PFSK-1 (cell line): Measurements from ENCODE around the gene LIMK1.

Source experiments
- POLR2AphosphoS5 ChIP-seq: IDR thresholded peaks from 2 replicates; pipeline ENCODE4 v1.6.1; 2012; ENCODE audit warnings: low read depth, mild to moderate bottlenecking, control low read depth, low read length, moderate library complexity
- REST ChIP-seq, 2 experiments: IDR thresholded peaks; 2 replicates each; pipeline versions ENCODE4 v1.6.1 to v1.8.0; 2011 to 2012; ENCODE audit warnings: low read depth in 2 of 2, low read length in 2 of 2, control low read depth in 1 of 2, inconsistent platforms in 1 of 2, mild to moderate bottlenecking in 1 of 2, moderate library complexity in 1 of 2; ENCODE audit not compliant: insufficient read depth in 1 of 2
- SIN3A ChIP-seq: IDR thresholded peaks from 2 replicates; pipeline ENCODE4 v1.6.1; 2012; ENCODE audit warnings: mild to moderate bottlenecking, low read length, moderate library complexity, borderline replicate concordance; ENCODE audit not compliant: insufficient read depth
- TAF1 ChIP-seq: IDR thresholded peaks from 2 replicates; pipeline ENCODE4 v1.6.1; 2012; ENCODE audit warnings: low read length, control low read depth, borderline replicate concordance; ENCODE audit not compliant: insufficient read depth

GRCh38 chr7:74064696-74065095 is 18.9 kb upstream of the LIMK1 start:
- TF ChIP-seq POLR2AphosphoS5 (no peak), REST (IDR thresholded peaks at IDR 0.05; ENCODE audit: insufficient read depth in 1 of 2, low read depth in 2 of 2, low read length in 2 of 2) (no peak), SIN3A (no peak), TAF1 (no peak)
